OCI-LY3 (cell line): ENCODE measurements around the gene RPN1.

ENCODE experiments used
- H2AFZ ChIP-seq: fragments of 200-600, 300-600 bp; shearing (Covaris generic); 2 replicates; pipeline ENCODE4 v1.6.0; 2014; ENCODE audit warnings: antibody characterized with exemption, low read depth, low read length
- H3K27ac ChIP-seq: fragments of 200-600, 300-600 bp; sonication (generic); 2 replicates; pipeline ENCODE4 v1.5.1; 2014; ENCODE audit warnings: mild to moderate bottlenecking, low read length, moderate library complexity, mixed read lengths
- H3K27me3 ChIP-seq: fragments of 200-600, 300-600 bp; sonication (generic); 2 replicates; pipeline ENCODE4 v1.6.1; 2014; ENCODE audit warnings: low read depth, low read length, mixed read lengths
- H3K36me3 ChIP-seq: fragments of 200-600, 300-600 bp; sonication (generic); replicated peaks from 2 replicates; pipeline ENCODE3; 2014; ENCODE audit warnings: low read depth, low read length, mixed read lengths
- H3K4me1 ChIP-seq: fragments of 300-600, 200-600 bp; sonication (generic); 2 replicates; pipeline ENCODE4 v1.6.1; 2014; ENCODE audit warnings: low read length, mixed read lengths
- H3K4me2 ChIP-seq: fragments of 200-600, 300-600 bp; sonication (generic); 2 replicates; pipeline ENCODE4 v1.6.1; 2014; ENCODE audit warnings: low read length, mixed read lengths
- H3K4me3 ChIP-seq: fragments of 300-600, 200-600 bp; sonication (generic); 2 replicates; pipeline ENCODE4 v1.5.1; 2014; ENCODE audit warnings: antibody characterized with exemption, mild to moderate bottlenecking, low read length, moderate library complexity
- H3K79me2 ChIP-seq: fragments of 300-600, 200-600 bp; shearing (Covaris generic); 2 replicates; pipeline ENCODE4 v1.6.1; 2014; ENCODE audit warnings: mild to moderate bottlenecking, low read length, mixed read lengths
- H3K9ac ChIP-seq: fragments of 300-600, 200-600 bp; shearing (Covaris generic); 2 replicates; pipeline ENCODE4 v1.6.0; 2014; ENCODE audit warnings: mild to moderate bottlenecking, low read length, moderate library complexity
- H3K9me3 ChIP-seq: fragments of 200-600, 300-600 bp; shearing (Covaris generic); 2 replicates; pipeline ENCODE4 v1.6.1; 2014; ENCODE audit warnings: low read length, mixed read lengths; ENCODE audit not compliant: insufficient read depth
- H4K20me1 ChIP-seq: fragments of 200-600, 300-600 bp; sonication (generic); 2 replicates; pipeline ENCODE4 v1.6.1; 2016; ENCODE audit warnings: low read length, mixed read lengths; ENCODE audit not compliant: insufficient read depth
- EZH2phosphoT487 ChIP-seq: fragments of 200-600 bp; shearing (Covaris generic); IDR thresholded peaks from 2 replicates; pipeline ENCODE4 v1.6.1; 2018; ENCODE audit warnings: antibody characterized with exemption, mixed run types, low read depth
- TF ChIP-seq, protein P1 (sequence below): fragments of 200-600, 300-600 bp; sonication (generic); IDR thresholded peaks from 2 replicates; pipeline ENCODE4 v1.5.1; 2014; ENCODE audit warnings: antibody characterized with exemption, low read length, low read depth

RPN1 gene

DNA sequence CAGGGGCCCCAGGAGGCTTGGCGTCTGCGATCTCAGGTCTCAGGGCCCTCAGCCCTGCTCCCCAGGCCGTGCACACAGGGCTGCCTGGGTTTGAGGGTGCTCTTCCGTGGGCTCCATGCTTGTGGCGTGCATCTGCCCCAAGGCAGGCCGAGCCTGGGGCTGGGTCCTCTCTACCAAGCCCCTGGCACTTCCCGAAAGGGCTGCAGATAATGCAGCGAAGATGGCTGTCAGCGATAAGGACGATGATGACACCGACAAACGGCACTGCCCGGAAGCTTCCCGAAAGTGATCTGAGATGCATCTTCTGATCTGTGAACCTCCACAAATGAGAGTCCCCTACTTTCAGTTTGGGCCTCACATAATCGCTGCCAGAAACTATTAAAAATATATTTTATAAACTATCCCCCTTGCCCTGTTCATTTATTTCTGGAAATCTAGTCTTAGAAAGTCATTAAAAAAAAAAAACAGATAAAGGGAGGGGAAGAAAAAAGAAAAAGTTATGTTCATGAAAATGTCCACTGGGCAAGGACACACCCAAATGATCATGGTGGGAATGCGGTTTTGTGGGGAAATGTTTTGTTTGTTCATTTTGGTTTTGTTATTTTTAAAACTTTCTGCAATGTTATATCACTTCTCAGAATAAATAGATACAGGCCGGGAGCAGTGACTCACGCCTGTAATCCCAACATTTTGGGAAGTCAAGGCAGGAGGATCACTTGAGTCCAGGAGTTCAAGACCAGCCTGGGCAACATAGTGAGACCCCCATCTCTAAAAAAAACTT is 51.5 kb downstream of the RPN1 start:
- H3K27me3 ChIP-seq = no peaks in the 10 kb centered on the region
- H3K79me2 ChIP-seq = no peaks in the 10 kb centered on the region
- no peak overlapping the region for H3K4me2 ChIP-seq
- H3K27ac ChIP-seq = no peak overlapping the region
- no peak overlapping the region for H3K4me3 ChIP-seq
- H4K20me1 ChIP-seq = no peaks in the 10 kb centered on the region
- no peaks in the 10 kb centered on the region for H3K4me1 ChIP-seq
- no peak overlapping the region for H3K9ac ChIP-seq
- no peaks in the 10 kb centered on the region for H3K36me3 ChIP-seq
- H2AFZ ChIP-seq = no peak overlapping the region
- no peaks in the 10 kb centered on the region for H3K9me3 ChIP-seq
- TF ChIP-seq, protein P1, sequence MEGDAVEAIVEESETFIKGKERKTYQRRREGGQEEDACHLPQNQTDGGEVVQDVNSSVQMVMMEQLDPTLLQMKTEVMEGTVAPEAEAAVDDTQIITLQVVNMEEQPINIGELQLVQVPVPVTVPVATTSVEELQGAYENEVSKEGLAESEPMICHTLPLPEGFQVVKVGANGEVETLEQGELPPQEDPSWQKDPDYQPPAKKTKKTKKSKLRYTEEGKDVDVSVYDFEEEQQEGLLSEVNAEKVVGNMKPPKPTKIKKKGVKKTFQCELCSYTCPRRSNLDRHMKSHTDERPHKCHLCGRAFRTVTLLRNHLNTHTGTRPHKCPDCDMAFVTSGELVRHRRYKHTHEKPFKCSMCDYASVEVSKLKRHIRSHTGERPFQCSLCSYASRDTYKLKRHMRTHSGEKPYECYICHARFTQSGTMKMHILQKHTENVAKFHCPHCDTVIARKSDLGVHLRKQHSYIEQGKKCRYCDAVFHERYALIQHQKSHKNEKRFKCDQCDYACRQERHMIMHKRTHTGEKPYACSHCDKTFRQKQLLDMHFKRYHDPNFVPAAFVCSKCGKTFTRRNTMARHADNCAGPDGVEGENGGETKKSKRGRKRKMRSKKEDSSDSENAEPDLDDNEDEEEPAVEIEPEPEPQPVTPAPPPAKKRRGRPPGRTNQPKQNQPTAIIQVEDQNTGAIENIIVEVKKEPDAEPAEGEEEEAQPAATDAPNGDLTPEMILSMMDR = no peak
- no peak for TF ChIP-seq EZH2phosphoT487

DNA sequence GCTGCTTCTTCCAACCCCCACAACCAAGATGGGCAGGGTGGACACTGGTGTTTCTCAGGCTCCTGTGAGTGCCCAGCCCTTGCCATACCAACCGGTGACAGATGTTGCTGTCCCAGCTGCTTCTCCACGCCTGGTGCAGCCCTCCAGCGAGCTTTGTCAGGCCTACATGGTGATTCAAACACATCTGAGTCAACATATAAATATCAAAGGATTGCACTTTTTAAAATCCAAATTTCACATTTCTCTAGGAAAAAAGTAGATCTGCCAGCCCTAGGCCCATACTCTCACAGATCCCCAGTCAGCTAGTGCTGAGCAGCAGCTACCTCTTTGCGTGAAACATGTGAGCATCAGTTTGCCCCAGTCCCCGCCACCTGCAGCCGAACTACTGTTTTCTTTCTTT is 52.7 kb downstream of the RPN1 start:
- Histone ChIP-seq H3K36me3 (no peaks in the 10 kb centered on the region), H3K27me3 (no peaks in the 10 kb centered on the region), H2AFZ (no peak overlapping the region), H4K20me1 (no peaks in the 10 kb centered on the region), H3K4me3 (no peak overlapping the region), H3K9me3 (no peaks in the 10 kb centered on the region), H3K4me2 (no peak overlapping the region), H3K9ac (no peak overlapping the region), H3K4me1 (no peaks in the 10 kb centered on the region), H3K27ac (no peak overlapping the region), H3K79me2 (no peaks in the 10 kb centered on the region)
- no peak for TF ChIP-seq EZH2phosphoT487

DNA sequence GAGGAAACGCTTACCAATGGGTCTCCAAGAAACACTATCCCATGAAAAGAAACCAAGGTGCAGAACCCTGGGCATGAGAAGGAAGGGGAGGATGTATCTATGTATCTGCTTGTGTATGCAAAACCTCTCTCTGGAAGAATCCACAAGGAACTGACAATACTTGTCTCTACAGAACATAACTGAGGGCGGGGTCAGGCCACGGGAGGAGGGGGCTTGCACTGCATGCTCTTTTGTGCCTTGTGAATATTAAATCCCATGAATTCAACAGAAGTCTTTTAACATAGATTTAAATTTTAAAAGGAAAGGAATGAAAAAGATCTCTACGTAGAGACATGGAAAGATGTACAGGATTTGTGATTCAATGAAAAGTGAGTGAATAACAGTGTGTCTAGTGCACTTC is 57.8 kb downstream of the RPN1 start:
- H3K27ac ChIP-seq = no peak overlapping the region
- no peaks in the 10 kb centered on the region for H3K36me3 ChIP-seq
- TF ChIP-seq, protein P1 = no peak
- no peak for TF ChIP-seq EZH2phosphoT487

DNA sequence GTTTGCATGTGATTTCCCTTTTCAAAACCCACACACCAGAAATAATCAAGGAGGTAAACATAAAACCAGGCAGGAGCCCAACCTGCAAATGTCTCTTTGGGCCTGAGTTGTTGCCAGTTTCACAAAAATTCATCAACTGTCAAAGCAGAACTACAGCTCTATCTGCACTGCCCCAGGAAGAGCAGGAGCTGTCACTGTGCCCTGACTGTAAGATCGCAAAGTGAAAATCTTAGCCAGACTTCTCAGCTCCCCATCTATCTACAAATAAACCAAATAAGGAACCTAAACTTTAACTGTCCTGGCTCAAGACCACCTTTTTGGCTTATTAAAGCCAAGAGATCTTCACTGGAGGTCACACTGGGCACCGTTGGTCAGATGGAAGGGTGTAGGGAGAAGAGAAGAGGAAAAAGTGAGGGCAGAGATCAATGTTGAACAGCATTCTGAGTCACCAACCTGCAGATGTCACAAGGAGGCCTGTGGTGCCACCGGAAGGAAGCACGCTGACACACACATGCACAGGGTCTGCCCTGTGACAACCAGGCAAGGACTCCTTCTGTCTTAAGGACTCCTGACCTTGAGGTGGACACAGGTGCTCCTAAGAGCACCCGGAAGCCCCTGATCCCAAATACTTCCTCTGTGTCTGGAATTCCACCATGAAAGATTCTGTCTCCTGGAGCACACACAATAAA is 58.7 kb downstream of the RPN1 start:
- Histone ChIP-seq H3K4me1 (no peaks in the 10 kb centered on the region), H3K4me3 (no peak overlapping the region), H3K27ac (no peak overlapping the region), H3K9me3 (no peaks in the 10 kb centered on the region), H3K36me3 (no peaks in the 10 kb centered on the region), H3K4me2 (no peak overlapping the region), H3K79me2 (no peaks in the 10 kb centered on the region), H2AFZ (no peak overlapping the region), H4K20me1 (no peaks in the 10 kb centered on the region), H3K27me3 (no peaks in the 10 kb centered on the region), H3K9ac (no peak overlapping the region)
- TF ChIP-seq, protein P1 = no peak
- TF ChIP-seq EZH2phosphoT487 = no peak

More for the DNA sequence above, 57.8 kb downstream of the RPN1 start:
- Histone ChIP-seq H3K4me1 (no peaks in the 10 kb centered on the region), H3K4me3 (no peak overlapping the region), H4K20me1 (no peaks in the 10 kb centered on the region), H3K9me3 (no peaks in the 10 kb centered on the region), H3K9ac (no peak overlapping the region), H3K79me2 (no peaks in the 10 kb centered on the region), H3K27me3 (no peaks in the 10 kb centered on the region), H2AFZ (no peak overlapping the region), H3K4me2 (no peak overlapping the region)
